Measurements from ENCODE around the gene CDH11.

CDH11 gene

GRCh38 chr16:65057184-65057583 is 64.7 kb downstream of the CDH11 start:
- H3K4me3 ChIP-seq (ENCODE audit: low read depth, low read length) = no peak overlapping the region
- no peak for TF ChIP-seq CTCF (IDR thresholded peaks at IDR 0.05; ENCODE audit: insufficient read depth, low read length, missing control alignments)
- POLR2A ChIA-PET = interaction anchor here (0.5 kb wide), 1 partner anchor 64 kb away, joined by 3 read pairs; no protein-coding TSS in a partner anchor
- no peak for DNase-seq (ENCODE audit: low read depth, low spot score)
- CTCF ChIA-PET = interaction anchor here (0.7 kb wide), 1 partner anchor 9 kb away, joined by 3 read pairs; no protein-coding TSS in a partner anchor

- no peak overlapping the region for H3K4me3 ChIP-seq (ENCODE audit: low read depth, low read length)
- TF ChIP-seq CTCF (IDR thresholded peaks at IDR 0.05; ENCODE audit: insufficient read depth, low read length, missing control alignments) = no peak
- ChIA-PET POLR2A (no interaction called here), CTCF (no interaction called here)
- no peak for DNase-seq (ENCODE audit: low read depth, low spot score)
These were observed 67.4 kb downstream of the CDH11 start for GRCh38 chr16:65054457-65054856.

GRCh38 chr16:65049679-65050078 is 72.2 kb downstream of the CDH11 start:
- CTCF ChIA-PET = no interaction called here
- DNase-seq (ENCODE audit: low read depth, low spot score) = no peak
- H3K4me3 ChIP-seq (ENCODE audit: low read depth, low read length) = no peak overlapping the region
- TF ChIP-seq CTCF (IDR thresholded peaks at IDR 0.05; ENCODE audit: insufficient read depth, low read length, missing control alignments) = no peak
- POLR2A ChIA-PET = interaction anchor here (0.6 kb wide), 1 partner anchor 611 kb away, joined by 3 read pairs; no protein-coding TSS in a partner anchor

GRCh38 chr16:65045961-65046360 is 75.9 kb downstream of the CDH11 start:
- CTCF ChIA-PET = no interaction called here
- no peak overlapping the region for H3K4me3 ChIP-seq (ENCODE audit: low read depth, low read length)

GRCh38 chr16:65044873-65045272 is 77.0 kb downstream of the CDH11 start:
- TF ChIP-seq CTCF (IDR thresholded peaks at IDR 0.05; ENCODE audit: insufficient read depth, low read length, missing control alignments) = no peak
- POLR2A ChIA-PET = interaction anchor here (0.5 to 1.4 kb wide), 3 partner anchors 11 to 181 kb away, joined by 3 to 4 read pairs (median 3); no protein-coding TSS in a partner anchor
- DNase-seq (ENCODE audit: low read depth, low spot score) = peak; percentile 63
- CTCF ChIA-PET = interaction anchor here (0.8 kb wide), 1 partner anchor 19 kb away, joined by 3 read pairs; no protein-coding TSS in a partner anchor
- H3K4me3 ChIP-seq (ENCODE audit: low read depth, low read length) = no peak overlapping the region

More at GRCh38 chr16:65045961-65046360, 75.9 kb downstream of the CDH11 start:
- POLR2A ChIA-PET = interaction anchor here (1.4 kb wide), 1 partner anchor 182 kb away, joined by 4 read pairs; no protein-coding TSS in a partner anchor
- no peak for TF ChIP-seq CTCF (IDR thresholded peaks at IDR 0.05; ENCODE audit: insufficient read depth, low read length, missing control alignments)
- no peak for DNase-seq (ENCODE audit: low read depth, low spot score)

- no peak for TF ChIP-seq CTCF (IDR thresholded peaks at IDR 0.05; ENCODE audit: insufficient read depth, low read length, missing control alignments)
- no peak overlapping the region for H3K4me3 ChIP-seq (ENCODE audit: low read depth, low read length)
- ChIA-PET CTCF (no interaction called here), POLR2A (no interaction called here)
- no peak for DNase-seq (ENCODE audit: low read depth, low spot score)
These were observed 77.8 kb downstream of the CDH11 start for GRCh38 chr16:65044026-65044425.
